HG02943 (cell line): ENCODE results near the gene CEP70.
"Not testable (repeated sequence)": the region's sequence is repeated elsewhere in the genome, so short reads cannot be mapped to it uniquely, and the experiment has no call there.

Experiments used
- ATAC-seq: cut with Tn5 transposase; IDR thresholded peaks from one replicate; pipeline ENCODE4 v1.9.1; 2021; ENCODE audit warnings: mild to moderate bottlenecking, low read depth, moderate library complexity; ENCODE audit not compliant: unreplicated experiment

CEP70 gene

GRCh38 chr3:138594935-138595610, 1.0 kb upstream of the CEP70 start:
- no peak for ATAC-seq

GRCh38 chr3:138593488-138594149, 441 bp downstream of the CEP70 start:
- no peak for ATAC-seq

DNA sequence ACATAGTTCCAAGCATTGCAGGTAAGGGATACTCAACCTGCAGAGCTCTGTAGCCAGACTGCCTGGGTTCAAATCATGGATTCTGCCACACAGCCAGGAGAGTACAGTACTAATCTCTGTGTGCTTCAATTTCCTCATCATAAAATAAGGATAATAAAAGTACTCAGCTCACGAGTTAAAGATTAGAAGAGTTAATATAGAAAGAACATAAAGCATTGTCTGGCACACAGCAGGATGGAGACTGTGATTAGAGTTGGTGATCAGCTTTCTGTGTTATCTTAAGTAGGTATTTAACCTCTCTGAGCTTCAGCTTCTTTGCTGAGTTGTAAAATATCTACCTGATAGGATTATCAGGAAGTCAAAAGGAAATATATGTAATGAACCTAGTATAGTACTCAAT, 2.7 kb downstream of the CEP70 start:
- no peak for ATAC-seq

GRCh38 chr3:138588445-138588844, 5.6 kb downstream of the CEP70 start:
- no peak for ATAC-seq

GRCh38 chr3:138587374-138587773, 6.7 kb downstream of the CEP70 start:
- no peak for ATAC-seq

GRCh38 chr3:138578961-138579574, 15.0 kb downstream of the CEP70 start:
- ATAC-seq = no peak

- no peak for ATAC-seq
Observed at GRCh38 chr3:138578141-138578540, 15.9 kb downstream of the CEP70 start.

DNA sequence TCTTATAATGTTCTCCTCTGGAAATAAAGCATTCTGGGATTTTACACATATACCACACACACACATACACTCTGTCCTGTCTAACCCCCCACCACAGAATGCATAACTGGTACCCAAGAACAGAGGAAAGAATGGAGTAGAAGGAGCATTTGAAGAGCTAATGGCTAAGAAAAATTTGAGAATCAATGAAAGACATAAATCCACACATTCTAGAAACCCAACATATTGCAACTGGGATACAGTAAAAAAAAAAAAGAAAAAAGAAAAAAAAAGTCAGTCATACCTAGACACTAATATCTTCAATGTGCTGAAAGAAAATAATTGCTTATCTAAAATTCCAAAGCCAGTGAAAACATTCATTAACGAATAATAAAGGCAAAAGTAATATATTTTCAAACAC, 20.9 kb downstream of the CEP70 start:
- ATAC-seq = no peak

DNA sequence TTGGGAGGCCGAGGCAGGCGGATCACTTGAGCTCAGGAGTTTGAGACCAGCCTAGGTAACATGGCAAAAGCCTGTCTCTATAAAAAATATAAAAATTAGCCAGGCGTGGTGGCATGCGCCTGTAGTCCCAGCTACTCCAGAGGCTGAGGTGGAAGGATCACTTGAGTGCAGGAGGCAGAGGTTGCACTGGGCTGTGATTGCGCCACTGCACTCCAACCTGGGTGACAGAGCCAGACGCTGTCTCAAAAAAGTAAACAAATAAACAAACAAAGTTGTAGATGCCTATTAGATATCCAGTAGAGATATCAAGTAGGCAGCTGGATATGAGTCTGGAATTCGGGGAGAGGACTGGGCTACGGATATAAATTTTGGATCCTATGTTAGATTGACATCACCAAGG, 24.4 kb downstream of the CEP70 start:
- ATAC-seq = not testable (repeated sequence)

DNA sequence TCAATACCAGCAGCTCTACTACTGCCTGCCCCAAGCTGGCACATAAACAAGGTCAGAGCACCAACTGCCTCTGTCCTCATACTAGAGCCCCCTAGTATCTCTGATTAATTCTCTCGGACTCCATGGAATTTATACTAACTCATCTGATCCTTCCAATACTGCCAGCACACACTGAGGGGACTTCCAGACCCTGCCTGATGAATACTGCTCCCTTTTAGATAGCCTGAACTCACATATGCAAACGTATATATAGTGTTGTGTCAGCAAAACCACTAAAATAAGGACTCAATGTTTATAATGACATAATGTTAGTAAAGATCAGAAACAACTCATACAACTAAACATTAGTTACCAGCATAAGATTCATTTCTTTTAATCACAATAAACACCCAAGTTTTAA, 25.0 kb downstream of the CEP70 start:
- no peak for ATAC-seq

DNA sequence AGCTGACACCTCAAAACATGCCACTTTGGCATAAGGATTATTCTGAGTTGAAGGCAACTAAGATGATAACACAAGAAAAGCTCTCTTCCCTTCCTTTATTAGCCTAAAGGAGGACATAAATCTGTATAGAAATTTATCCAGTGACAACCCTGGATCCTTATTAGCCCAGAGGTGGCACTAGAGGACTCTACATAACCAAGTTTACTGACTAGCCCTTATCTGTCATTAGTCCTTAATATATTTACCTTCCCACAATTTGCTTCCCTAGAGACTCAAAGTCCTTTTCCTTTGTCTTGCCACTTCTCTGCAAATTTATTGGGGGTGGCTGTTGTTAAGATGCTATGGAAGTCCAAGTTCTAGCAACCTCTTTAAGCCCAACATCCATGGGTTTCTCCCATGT, 26.7 kb downstream of the CEP70 start:
- ATAC-seq = no peak

DNA sequence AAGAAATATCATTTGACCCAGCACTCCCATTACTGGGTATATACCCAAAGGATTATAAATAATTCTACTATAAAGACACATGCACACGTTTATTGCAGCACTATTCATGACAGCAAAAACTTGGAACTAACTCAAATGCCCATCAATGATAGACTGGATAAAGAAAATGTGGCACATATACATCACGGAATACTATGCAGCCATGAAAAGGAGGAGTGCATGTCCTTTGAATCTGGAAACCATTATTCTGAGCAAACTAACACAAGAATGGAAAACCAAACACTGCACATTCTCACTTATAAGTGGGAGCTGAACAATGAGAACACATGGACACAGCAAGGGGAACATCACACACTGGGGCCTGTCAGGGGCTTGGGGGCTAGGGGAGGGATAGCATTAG, 27.8 kb downstream of the CEP70 start:
- ATAC-seq = not testable (repeated sequence)

GRCh38 chr3:138562902-138563301, 31.2 kb downstream of the CEP70 start:
- not testable (repeated sequence) for ATAC-seq

DNA sequence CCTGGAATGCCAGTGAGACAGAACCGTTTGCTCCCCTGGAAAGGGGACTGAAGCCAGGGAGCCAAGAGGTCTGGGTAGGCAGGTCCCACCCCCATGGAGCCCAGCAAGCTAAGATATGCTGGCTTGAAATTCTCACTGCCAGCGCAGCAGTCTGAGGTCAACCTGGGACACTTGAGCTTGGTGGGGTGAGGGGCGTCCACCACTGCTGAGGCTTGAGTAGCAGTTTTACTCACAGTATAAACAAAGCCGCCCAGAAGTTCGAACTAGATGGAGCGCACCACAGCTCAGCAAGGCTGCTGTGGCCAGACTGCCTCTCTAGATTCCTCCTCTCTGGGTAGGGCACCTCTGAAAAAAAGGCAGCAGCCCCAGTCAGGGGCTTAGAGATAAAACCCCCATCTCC, 33.6 kb downstream of the CEP70 start:
- no peak for ATAC-seq

DNA sequence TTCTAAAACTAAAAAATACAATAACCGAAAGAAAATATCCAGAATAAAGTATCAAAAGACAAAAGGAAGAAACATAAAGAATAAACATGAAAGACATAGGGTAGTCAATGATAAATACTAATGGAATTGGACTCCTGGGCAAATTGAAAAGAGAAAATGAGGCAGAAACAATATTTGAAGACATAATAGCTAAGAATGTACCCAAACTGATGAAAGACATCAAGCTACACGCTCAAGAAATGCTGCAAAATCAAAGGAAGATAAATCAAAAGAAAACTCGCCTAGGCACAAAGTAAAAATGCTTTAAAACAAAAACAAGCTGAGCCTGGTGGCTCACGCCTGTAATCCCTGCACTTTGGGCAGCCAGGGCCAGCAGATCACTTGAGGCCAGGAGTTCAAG, 34.9 kb downstream of the CEP70 start:
- ATAC-seq = no peak

DNA sequence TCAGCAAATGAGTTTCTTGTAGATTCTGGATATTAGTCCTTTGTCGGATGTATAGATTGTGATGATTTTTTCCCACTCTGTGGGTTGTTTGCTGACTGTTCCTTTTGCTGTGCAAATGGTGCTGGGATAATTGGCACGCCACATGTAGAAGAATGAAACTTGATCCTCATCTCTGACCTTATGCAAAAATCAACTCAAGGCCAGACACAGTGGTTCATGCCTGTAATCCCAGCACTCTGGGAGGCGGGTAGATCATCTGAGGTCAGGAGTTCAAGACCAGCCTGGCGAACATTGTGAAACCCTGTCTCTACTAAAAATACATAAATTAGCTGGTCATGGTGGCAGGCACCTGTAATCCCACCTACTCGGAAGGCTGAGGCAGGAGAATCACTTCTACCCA, 39.3 kb downstream of the CEP70 start:
- ATAC-seq = not testable (repeated sequence)

- ATAC-seq = not testable (repeated sequence)
Observed at GRCh38 chr3:138550958-138551357, 43.1 kb downstream of the CEP70 start.

- ATAC-seq = no peak
Observed at GRCh38 chr3:138549179-138549977, 44.7 kb downstream of the CEP70 start.

DNA sequence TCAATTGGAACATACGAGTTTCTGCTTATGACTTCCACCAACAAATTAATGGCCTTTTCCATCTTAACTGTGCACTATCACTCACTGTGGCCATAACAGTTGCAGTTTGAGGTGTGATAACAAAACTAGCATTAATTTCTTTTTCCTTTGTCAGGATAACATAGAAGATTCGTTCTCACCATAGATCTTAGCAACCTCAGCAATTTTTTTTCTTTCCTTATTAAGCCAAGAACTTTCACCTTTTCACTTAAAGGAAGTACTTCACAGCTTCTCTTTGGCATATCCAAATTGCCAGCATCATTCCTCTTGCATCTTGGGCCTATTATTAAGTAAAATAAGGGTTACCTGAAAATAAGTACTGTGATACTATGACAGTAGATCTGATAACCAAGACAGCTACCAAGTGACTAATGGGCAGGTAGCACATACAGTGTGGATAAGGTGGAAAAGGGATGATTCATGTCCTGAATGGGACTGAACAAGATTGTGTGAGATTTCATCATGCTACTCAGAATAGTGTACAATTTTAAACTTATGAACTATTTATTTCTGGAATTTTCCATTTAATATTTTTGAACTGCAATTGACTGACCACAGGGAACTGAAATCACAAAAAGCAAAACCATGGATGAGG, 46.6 kb downstream of the CEP70 start:
- ATAC-seq = no peak

- no peak for ATAC-seq
Observed at GRCh38 chr3:138544546-138544945, 49.5 kb downstream of the CEP70 start.

GRCh38 chr3:138542977-138543376, 51.1 kb downstream of the CEP70 start:
- no peak for ATAC-seq
